Measurements from ENCODE around the gene ASB5. TPM values are rescaled to one million over a fixed set of nuclear protein-coding genes. Genes with fewer than 3 reads are reported as not detected.

ASB5 gene
- polyA plus RNA-seq, 1 donor from 2014 or later, result not detected

DNA sequence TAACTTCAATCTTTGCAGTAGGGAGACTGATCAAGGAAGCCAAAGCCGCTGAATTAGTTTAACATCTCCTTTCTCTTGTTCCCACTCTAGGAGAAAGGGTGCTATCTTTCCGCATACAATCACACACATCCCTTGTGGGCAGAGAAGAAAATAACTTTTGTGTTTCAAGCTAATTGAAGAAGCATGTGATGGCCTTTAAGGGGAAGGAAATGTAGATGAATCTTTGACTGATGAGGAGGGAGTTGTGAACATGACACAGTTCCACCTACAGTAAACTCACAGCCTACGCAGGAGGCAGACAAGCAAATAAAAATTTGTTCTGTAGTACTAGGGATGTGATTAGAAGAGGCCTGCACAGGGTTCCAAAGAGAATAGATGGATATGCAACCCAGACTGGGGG is 58.9 kb downstream of the ASB5 start:
- no peaks in the 10 kb centered on the region for H3K79me2 ChIP-seq (replicated peaks; ENCODE audit: insufficient read depth, low read length)
- no peak for TF ChIP-seq POLR2AphosphoS5 (IDR thresholded peaks at IDR 0.05)
- no peak for TF ChIP-seq TAF1 (IDR thresholded peaks at IDR 0.05; ENCODE audit: low read depth)
- no peak for TF ChIP-seq RAD21 (conservative IDR thresholded peaks at IDR 0.05)
- TF ChIP-seq SMC3 (conservative IDR thresholded peaks at IDR 0.05; ENCODE audit: poor library complexity), result no peak
- TF ChIP-seq MXI1 (conservative IDR thresholded peaks at IDR 0.05; ENCODE audit: poor library complexity, severe bottlenecking), result no peak
- TF ChIP-seq EP300 (conservative IDR thresholded peaks at IDR 0.05; ENCODE audit: poor library complexity, severe bottlenecking), result no peak
- no peak for TF ChIP-seq EZH2 (IDR thresholded peaks at IDR 0.05; ENCODE audit: borderline replicate concordance, insufficient read depth, low read length, poor library complexity, severe bottlenecking)
- TF ChIP-seq, protein P1, sequence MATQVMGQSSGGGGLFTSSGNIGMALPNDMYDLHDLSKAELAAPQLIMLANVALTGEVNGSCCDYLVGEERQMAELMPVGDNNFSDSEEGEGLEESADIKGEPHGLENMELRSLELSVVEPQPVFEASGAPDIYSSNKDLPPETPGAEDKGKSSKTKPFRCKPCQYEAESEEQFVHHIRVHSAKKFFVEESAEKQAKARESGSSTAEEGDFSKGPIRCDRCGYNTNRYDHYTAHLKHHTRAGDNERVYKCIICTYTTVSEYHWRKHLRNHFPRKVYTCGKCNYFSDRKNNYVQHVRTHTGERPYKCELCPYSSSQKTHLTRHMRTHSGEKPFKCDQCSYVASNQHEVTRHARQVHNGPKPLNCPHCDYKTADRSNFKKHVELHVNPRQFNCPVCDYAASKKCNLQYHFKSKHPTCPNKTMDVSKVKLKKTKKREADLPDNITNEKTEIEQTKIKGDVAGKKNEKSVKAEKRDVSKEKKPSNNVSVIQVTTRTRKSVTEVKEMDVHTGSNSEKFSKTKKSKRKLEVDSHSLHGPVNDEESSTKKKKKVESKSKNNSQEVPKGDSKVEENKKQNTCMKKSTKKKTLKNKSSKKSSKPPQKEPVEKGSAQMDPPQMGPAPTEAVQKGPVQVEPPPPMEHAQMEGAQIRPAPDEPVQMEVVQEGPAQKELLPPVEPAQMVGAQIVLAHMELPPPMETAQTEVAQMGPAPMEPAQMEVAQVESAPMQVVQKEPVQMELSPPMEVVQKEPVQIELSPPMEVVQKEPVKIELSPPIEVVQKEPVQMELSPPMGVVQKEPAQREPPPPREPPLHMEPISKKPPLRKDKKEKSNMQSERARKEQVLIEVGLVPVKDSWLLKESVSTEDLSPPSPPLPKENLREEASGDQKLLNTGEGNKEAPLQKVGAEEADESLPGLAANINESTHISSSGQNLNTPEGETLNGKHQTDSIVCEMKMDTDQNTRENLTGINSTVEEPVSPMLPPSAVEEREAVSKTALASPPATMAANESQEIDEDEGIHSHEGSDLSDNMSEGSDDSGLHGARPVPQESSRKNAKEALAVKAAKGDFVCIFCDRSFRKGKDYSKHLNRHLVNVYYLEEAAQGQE (IDR thresholded peaks at IDR 0.05; ENCODE audit: borderline replicate concordance), result no peak
- TF ChIP-seq, protein P2, sequence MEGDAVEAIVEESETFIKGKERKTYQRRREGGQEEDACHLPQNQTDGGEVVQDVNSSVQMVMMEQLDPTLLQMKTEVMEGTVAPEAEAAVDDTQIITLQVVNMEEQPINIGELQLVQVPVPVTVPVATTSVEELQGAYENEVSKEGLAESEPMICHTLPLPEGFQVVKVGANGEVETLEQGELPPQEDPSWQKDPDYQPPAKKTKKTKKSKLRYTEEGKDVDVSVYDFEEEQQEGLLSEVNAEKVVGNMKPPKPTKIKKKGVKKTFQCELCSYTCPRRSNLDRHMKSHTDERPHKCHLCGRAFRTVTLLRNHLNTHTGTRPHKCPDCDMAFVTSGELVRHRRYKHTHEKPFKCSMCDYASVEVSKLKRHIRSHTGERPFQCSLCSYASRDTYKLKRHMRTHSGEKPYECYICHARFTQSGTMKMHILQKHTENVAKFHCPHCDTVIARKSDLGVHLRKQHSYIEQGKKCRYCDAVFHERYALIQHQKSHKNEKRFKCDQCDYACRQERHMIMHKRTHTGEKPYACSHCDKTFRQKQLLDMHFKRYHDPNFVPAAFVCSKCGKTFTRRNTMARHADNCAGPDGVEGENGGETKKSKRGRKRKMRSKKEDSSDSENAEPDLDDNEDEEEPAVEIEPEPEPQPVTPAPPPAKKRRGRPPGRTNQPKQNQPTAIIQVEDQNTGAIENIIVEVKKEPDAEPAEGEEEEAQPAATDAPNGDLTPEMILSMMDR (IDR thresholded peaks at IDR 0.05; ENCODE audit: poor library complexity, severe bottlenecking), result no peak
- H4K20me1 ChIP-seq (ENCODE audit: insufficient read depth), result no peaks in the 10 kb centered on the region
- no peak overlapping the region for H3K4me3 ChIP-seq (ENCODE audit: low read length)
- no peak overlapping the region for H3K9ac ChIP-seq (ENCODE audit: low read length)
- no peaks in the 10 kb centered on the region for H3F3A ChIP-seq (ENCODE audit: insufficient read depth, low read length, poor library complexity, severe bottlenecking)
- no peak overlapping the region for H2AFZ ChIP-seq (ENCODE audit: low read depth, low read length)
- H3K27me3 ChIP-seq (ENCODE audit: insufficient read depth, low read depth, low read length), result no peaks in the 10 kb centered on the region
- no peaks in the 10 kb centered on the region for H3K9me2 ChIP-seq (ENCODE audit: insufficient read depth, low read length)
- H3K9me3 ChIP-seq (ENCODE audit: low read length), result no peaks in the 10 kb centered on the region
- H3K36me3 ChIP-seq (ENCODE audit: insufficient read depth, low read length), result no peaks in the 10 kb centered on the region
- H3K27ac ChIP-seq (ENCODE audit: low read length), result no peak overlapping the region
- H3K4me2 ChIP-seq (ENCODE audit: low read length), result no peak overlapping the region

DNA sequence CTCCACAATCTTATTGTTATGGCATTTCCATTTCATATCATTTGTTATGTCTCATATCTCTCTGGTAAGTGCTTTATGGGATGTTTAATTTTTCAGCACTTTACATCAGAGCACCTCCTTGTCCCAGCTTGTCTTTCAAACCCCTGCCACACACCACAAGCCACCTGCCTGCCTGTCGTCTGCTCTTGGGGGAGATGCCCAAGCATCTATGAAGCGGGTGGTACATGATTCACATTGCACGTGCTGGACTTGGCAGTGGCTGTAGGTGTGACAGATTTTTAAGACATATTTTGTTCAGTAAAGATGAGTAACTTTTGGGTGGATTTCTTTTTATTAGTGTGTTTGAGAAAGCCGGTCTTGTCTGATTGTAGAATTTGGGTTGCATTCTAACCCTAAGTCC is 59.5 kb downstream of the ASB5 start:
- Histone ChIP-seq H3K4me3 (ENCODE audit: low read length) (no peak overlapping the region), H2AFZ (ENCODE audit: low read depth, low read length) (no peak overlapping the region), H4K20me1 (ENCODE audit: insufficient read depth) (no peaks in the 10 kb centered on the region), H3K36me3 (ENCODE audit: insufficient read depth, low read length) (no peaks in the 10 kb centered on the region), H3K4me2 (ENCODE audit: low read length) (no peak overlapping the region), H3K9me3 (ENCODE audit: low read length) (no peaks in the 10 kb centered on the region), H3K27me3 (ENCODE audit: insufficient read depth, low read depth, low read length) (no peaks in the 10 kb centered on the region), H3K9ac (ENCODE audit: low read length) (no peak overlapping the region), H3K27ac (ENCODE audit: low read length) (no peak overlapping the region), H3K79me2 (replicated peaks; ENCODE audit: insufficient read depth, low read length) (no peaks in the 10 kb centered on the region), H3F3A (ENCODE audit: insufficient read depth, low read length, poor library complexity, severe bottlenecking) (no peaks in the 10 kb centered on the region), H3K9me2 (ENCODE audit: insufficient read depth, low read length) (no peaks in the 10 kb centered on the region)
- TF ChIP-seq POLR2AphosphoS5 (IDR thresholded peaks at IDR 0.05) (no peak), EZH2 (IDR thresholded peaks at IDR 0.05; ENCODE audit: borderline replicate concordance, insufficient read depth, low read length, poor library complexity, severe bottlenecking) (no peak), MXI1 (conservative IDR thresholded peaks at IDR 0.05; ENCODE audit: poor library complexity, severe bottlenecking) (no peak), RAD21 (conservative IDR thresholded peaks at IDR 0.05) (no peak), TAF1 (IDR thresholded peaks at IDR 0.05; ENCODE audit: low read depth) (no peak), EP300 (conservative IDR thresholded peaks at IDR 0.05; ENCODE audit: poor library complexity, severe bottlenecking) (no peak), SMC3 (conservative IDR thresholded peaks at IDR 0.05; ENCODE audit: poor library complexity) (no peak)
- TF ChIP-seq, protein P1 (IDR thresholded peaks at IDR 0.05; ENCODE audit: borderline replicate concordance), result no peak
- TF ChIP-seq, protein P2 (IDR thresholded peaks at IDR 0.05; ENCODE audit: poor library complexity, severe bottlenecking), result no peak
